Activated CD4-positive, CD25-positive, alpha-beta regulatory T cell treated with anti-CD3 and anti-CD28 coated beads, Interleukin-2, amount 50 U/mL, for 16 hours (primary cell): ENCODE measurements around the gene SZT2.
"Not testable (repeated sequence)": the region's sequence is repeated elsewhere in the genome, so short reads cannot be mapped to it uniquely, and the experiment has no call there.

Experiments used
- DNase-seq: peaks from one replicate; pipeline ENCODE4 v3.0.0-alpha.2; 2020; ENCODE audit warnings: low read depth, low spot score

The SZT2 gene

DNA sequence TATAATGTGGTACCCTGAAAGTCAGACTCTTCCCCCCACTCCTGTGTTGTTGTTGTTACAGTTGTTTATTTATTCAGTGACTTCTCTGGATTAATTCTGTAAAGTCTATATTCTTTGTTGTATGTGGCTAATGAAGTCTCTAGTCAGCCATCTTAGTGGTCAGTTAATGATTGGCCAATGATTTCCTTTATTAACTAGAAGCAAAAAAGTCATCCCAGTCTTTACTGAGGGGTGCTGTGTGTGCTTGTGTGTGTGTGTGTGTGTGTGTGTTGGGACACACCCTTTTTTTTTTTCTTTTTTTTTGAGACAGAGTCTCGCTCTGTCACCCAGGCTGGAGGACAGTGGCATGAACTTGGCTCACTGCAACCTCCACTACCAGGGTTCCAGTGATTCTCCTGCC is 101.4 kb downstream of the SZT2 start:
- no peak for DNase-seq

DNA sequence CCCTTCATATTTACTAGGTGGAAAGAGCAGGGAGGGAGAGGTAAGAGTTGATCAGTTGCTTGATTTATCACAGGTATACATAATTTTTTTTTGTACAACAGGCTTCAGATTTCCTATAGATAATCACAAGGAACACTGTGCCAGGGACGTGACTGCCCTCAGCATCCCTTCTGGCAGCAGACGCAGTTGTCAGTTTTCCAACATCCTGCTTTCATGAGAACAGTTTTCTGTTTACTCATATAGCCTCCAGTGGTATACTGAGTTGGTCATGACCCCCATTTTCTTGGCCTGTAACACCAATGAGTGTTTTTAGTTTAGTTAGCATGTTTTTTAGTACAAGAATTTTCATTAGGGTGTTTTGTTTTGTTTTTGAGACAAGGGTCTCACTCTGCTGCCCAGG is 103.1 kb downstream of the SZT2 start:
- no peak for DNase-seq

GRCh38 chr1:43493661-43494450 is 104.2 kb downstream of the SZT2 start:
- no peak for DNase-seq

- no peak for DNase-seq
These were observed 105.5 kb downstream of the SZT2 start for GRCh38 chr1:43495204-43495603.

- DNase-seq: no peak
These were observed 110.2 kb downstream of the SZT2 start for GRCh38 chr1:43499898-43500297.

GRCh38 chr1:43501806-43502205 is 112.1 kb downstream of the SZT2 start:
- DNase-seq: not testable (repeated sequence)

DNA sequence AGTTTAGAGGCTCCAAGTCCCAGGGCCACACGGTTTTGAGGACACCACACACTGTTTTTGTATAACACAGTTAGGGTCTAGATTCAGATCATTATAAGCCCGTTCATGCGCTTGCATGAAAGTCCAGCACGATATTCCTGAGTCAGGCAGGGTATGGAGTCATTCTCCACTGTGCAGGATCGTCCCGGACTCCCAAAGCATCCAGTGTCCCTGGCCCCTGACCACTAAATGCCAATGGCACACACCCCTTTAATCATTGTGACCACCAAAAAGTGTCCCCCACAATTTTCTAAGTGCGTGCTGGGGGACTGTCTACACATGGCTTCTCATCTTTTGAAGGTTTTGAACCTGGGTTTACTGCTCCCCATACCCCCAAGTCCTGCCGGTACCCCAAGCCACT is 113.8 kb downstream of the SZT2 start:
- no peak for DNase-seq
